Neural cell (in vitro differentiated cells): ENCODE results near the gene IKBKG. TPM values are rescaled to one million over a fixed set of nuclear protein-coding genes. Genes with fewer than 3 reads are reported as not detected.

Experiments used
- H2AFZ ChIP-seq: fragments of 200-600, 300-800 bp; sonication (generic), shearing (Covaris generic); 2 replicates; pipeline ENCODE4 v1.6.0; 2014; ENCODE audit warnings: low read depth, mild to moderate bottlenecking, antibody characterized with exemption, low read length, moderate library complexity
- H3F3A ChIP-seq: fragments of 200-600 bp; shearing (Covaris generic); 2 replicates; pipeline ENCODE4 v1.6.1; 2016; ENCODE audit warnings: mild to moderate bottlenecking, moderate library complexity, mixed read lengths, antibody characterized with exemption, low read length; ENCODE audit not compliant: insufficient read depth, poor library complexity, severe bottlenecking
- H3K27ac ChIP-seq: fragments of 200-600, 300-800 bp; sonication (generic), shearing (Covaris generic); 2 replicates; pipeline ENCODE4 v1.5.1; 2014; ENCODE audit warnings: mild to moderate bottlenecking, low read length, moderate library complexity
- H3K27me3 ChIP-seq: fragments of 300-800, 200-600 bp; sonication (generic), shearing (Covaris generic); 2 replicates; pipeline ENCODE4 v1.6.0; 2014; ENCODE audit warnings: mild to moderate bottlenecking, low read depth, low read length, moderate library complexity; ENCODE audit not compliant: insufficient read depth
- H3K36me3 ChIP-seq: fragments of 300-800, 200-600 bp; sonication (generic), shearing (Covaris generic); 2 replicates; pipeline ENCODE4 v1.5.1; 2014; ENCODE audit warnings: mild to moderate bottlenecking, antibody characterized with exemption, low read length, moderate library complexity; ENCODE audit not compliant: insufficient read depth
- H3K4me2 ChIP-seq: fragments of 300-800, 200-600 bp; sonication (generic), shearing (Covaris generic); 2 replicates; pipeline ENCODE4 v1.6.0; 2014; ENCODE audit warnings: mild to moderate bottlenecking, low read length
- H3K4me3 ChIP-seq: fragments of 300-800, 200-600 bp; sonication (generic), shearing (Covaris generic); 2 replicates; pipeline ENCODE4 v1.5.1; 2014; ENCODE audit warnings: mild to moderate bottlenecking, low read length, moderate library complexity
- H3K79me2 ChIP-seq: fragments of 200-600 bp; shearing (Covaris generic); replicated peaks from 2 replicates; pipeline ENCODE4 v1.6.0; 2014; ENCODE audit warnings: mild to moderate bottlenecking, low read length, moderate library complexity; ENCODE audit not compliant: insufficient read depth
- H3K9ac ChIP-seq: fragments of 300-800, 200-600 bp; sonication (generic), shearing (Covaris generic); 2 replicates; pipeline ENCODE4 v1.6.1; 2016; ENCODE audit warnings: mild to moderate bottlenecking, low read length, mixed read lengths
- H3K9me2 ChIP-seq: fragments of 200-600 bp; shearing (Covaris generic); 2 replicates; pipeline ENCODE4 v1.6.1; 2016; ENCODE audit warnings: mild to moderate bottlenecking, low read length, mixed read lengths; ENCODE audit not compliant: insufficient read depth
- H3K9me3 ChIP-seq: fragments of 200-600, 300-800 bp; sonication (generic), shearing (Covaris generic); 2 replicates; pipeline ENCODE4 v1.6.1; 2016; ENCODE audit warnings: mild to moderate bottlenecking, mixed run types, low read length, moderate library complexity, mixed read lengths
- H4K20me1 ChIP-seq: fragments of 200-600 bp; shearing (Covaris generic); 2 replicates; pipeline ENCODE4 v1.6.1; 2016; ENCODE audit warnings: mild to moderate bottlenecking, mixed run types; ENCODE audit not compliant: insufficient read depth
- EP300 ChIP-seq: fragments of 450-650 bp; conservative IDR thresholded peaks from 2 replicates; pipeline ENCODE4 v1.6.1; 2014; ENCODE audit warnings: antibody characterized with exemption, mild to moderate bottlenecking, moderate library complexity; ENCODE audit not compliant: poor library complexity, severe bottlenecking
- EZH2 ChIP-seq: fragments of 200-600, 300-800 bp; shearing (Covaris generic), sonication (generic); IDR thresholded peaks from 2 replicates; pipeline ENCODE4 v1.6.1; 2014; ENCODE audit warnings: antibody characterized with exemption, low read length, borderline replicate concordance, mild to moderate bottlenecking; ENCODE audit not compliant: insufficient read depth, poor library complexity, severe bottlenecking
- MXI1 ChIP-seq: fragments of 450-650 bp; conservative IDR thresholded peaks from 2 replicates; pipeline ENCODE4 v1.6.1; 2014; ENCODE audit warnings: antibody characterized with exemption, mild to moderate bottlenecking; ENCODE audit not compliant: poor library complexity, severe bottlenecking
- POLR2AphosphoS5 ChIP-seq: IDR thresholded peaks from 2 replicates; pipeline ENCODE4 v1.6.1; 2012
- RAD21 ChIP-seq: fragments of 450-650 bp; conservative IDR thresholded peaks from 2 replicates; pipeline ENCODE4 v1.6.1; 2014; ENCODE audit warnings: antibody characterized with exemption, mild to moderate bottlenecking, moderate library complexity
- SMC3 ChIP-seq: fragments of 450-650 bp; conservative IDR thresholded peaks from 2 replicates; pipeline ENCODE4 v1.6.1; 2014; ENCODE audit warnings: antibody characterized with exemption, mild to moderate bottlenecking, moderate library complexity; ENCODE audit not compliant: poor library complexity
- TAF1 ChIP-seq: IDR thresholded peaks from 2 replicates; pipeline ENCODE4 v1.6.1; 2012; ENCODE audit warnings: low read depth
- polyA plus RNA-seq: library from polyadenylated mRNA; depleted of rRNA; stranded (reverse); fragments of >200 nt; gene quantifications from 2 replicates; pipeline ENCODE4 v1.2.3, GENCODE V29; 2014
- TF ChIP-seq, protein P1 (sequence below): fragments of 450-650 bp; IDR thresholded peaks from 2 replicates; pipeline ENCODE4 v1.5.1; 2014; ENCODE audit warnings: antibody characterized with exemption, mild to moderate bottlenecking, moderate library complexity; ENCODE audit not compliant: poor library complexity, severe bottlenecking
- TF ChIP-seq, protein P2 (sequence below): IDR thresholded peaks from 2 replicates; pipeline ENCODE4 v1.6.1; 2012; ENCODE audit warnings: borderline replicate concordance

IKBKG gene
- polyA plus RNA-seq, 1 donor from 2014 or later: 37.7 TPM

DNA sequence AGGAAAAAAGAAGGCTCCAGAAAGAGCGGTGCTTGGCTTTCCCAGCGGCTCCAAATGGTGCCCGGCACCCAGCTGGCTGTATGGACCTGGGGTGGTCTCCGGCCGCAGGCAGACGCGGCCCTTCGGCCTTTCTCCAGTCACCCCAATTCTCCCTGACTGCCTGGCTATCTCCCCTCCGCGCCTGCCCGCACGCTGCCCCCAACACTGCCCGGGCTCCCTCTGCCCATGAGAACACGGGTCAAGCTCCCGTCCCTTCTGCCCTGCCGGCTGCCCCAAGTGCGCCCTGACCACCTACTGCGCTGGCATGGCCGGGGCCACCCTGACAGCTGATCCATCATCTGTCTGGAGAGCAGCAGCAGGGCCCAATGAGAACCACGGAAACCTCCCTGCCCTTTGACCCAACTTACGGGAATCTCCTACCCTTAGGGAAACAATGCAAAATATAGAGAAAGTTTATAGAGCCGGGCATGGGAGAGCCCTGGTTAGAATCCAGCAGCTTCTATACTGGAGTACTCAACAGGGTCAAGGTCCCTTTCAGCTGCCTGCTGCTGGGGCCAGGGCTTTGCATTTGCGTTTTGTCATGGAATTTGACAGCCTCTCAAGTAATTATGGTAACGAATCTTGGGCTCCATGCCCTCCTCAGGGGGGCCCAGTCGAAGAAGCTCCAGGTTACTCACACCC is 30.2 kb upstream of the IKBKG start:
- Histone ChIP-seq H3K36me3 (no peaks in the 10 kb centered on the region), H3K4me3 (no peak overlapping the region), H3K9me3 (no peaks in the 10 kb centered on the region), H3K79me2 (no peaks in the 10 kb centered on the region), H3F3A (no peaks in the 10 kb centered on the region), H3K9me2 (no peaks in the 10 kb centered on the region), H3K27ac (no peak overlapping the region), H3K27me3 (no peaks in the 10 kb centered on the region), H3K4me2 (no peak overlapping the region), H4K20me1 (no peaks in the 10 kb centered on the region), H3K9ac (no peak overlapping the region), H2AFZ (no peak overlapping the region)
- TF ChIP-seq MXI1 (no peak), TAF1 (no peak), POLR2AphosphoS5 (no peak), RAD21 (no peak), EP300 (no peak), SMC3 (no peak), EZH2 (no peak)
- TF ChIP-seq, protein P1, sequence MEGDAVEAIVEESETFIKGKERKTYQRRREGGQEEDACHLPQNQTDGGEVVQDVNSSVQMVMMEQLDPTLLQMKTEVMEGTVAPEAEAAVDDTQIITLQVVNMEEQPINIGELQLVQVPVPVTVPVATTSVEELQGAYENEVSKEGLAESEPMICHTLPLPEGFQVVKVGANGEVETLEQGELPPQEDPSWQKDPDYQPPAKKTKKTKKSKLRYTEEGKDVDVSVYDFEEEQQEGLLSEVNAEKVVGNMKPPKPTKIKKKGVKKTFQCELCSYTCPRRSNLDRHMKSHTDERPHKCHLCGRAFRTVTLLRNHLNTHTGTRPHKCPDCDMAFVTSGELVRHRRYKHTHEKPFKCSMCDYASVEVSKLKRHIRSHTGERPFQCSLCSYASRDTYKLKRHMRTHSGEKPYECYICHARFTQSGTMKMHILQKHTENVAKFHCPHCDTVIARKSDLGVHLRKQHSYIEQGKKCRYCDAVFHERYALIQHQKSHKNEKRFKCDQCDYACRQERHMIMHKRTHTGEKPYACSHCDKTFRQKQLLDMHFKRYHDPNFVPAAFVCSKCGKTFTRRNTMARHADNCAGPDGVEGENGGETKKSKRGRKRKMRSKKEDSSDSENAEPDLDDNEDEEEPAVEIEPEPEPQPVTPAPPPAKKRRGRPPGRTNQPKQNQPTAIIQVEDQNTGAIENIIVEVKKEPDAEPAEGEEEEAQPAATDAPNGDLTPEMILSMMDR: no peak
- TF ChIP-seq, protein P2, sequence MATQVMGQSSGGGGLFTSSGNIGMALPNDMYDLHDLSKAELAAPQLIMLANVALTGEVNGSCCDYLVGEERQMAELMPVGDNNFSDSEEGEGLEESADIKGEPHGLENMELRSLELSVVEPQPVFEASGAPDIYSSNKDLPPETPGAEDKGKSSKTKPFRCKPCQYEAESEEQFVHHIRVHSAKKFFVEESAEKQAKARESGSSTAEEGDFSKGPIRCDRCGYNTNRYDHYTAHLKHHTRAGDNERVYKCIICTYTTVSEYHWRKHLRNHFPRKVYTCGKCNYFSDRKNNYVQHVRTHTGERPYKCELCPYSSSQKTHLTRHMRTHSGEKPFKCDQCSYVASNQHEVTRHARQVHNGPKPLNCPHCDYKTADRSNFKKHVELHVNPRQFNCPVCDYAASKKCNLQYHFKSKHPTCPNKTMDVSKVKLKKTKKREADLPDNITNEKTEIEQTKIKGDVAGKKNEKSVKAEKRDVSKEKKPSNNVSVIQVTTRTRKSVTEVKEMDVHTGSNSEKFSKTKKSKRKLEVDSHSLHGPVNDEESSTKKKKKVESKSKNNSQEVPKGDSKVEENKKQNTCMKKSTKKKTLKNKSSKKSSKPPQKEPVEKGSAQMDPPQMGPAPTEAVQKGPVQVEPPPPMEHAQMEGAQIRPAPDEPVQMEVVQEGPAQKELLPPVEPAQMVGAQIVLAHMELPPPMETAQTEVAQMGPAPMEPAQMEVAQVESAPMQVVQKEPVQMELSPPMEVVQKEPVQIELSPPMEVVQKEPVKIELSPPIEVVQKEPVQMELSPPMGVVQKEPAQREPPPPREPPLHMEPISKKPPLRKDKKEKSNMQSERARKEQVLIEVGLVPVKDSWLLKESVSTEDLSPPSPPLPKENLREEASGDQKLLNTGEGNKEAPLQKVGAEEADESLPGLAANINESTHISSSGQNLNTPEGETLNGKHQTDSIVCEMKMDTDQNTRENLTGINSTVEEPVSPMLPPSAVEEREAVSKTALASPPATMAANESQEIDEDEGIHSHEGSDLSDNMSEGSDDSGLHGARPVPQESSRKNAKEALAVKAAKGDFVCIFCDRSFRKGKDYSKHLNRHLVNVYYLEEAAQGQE: no peak

DNA sequence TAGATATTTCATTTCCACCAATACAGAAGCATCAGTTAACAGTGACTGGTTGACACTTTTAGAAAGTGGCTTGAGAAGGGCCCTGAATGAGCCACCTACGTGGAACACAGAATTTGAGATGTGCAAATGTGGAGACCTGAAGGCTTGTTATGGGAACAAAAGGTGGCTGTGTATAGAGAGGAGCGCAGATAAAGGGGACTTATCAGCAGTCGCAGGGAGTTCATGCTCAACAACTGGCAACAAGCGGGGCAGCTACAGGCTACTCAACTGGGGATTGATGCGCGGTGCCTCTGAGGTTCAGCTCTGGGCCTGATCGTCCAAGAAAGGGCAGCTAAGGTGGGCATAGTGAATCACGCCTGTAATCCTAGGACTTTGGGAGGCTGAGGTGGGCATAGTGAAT is 28.0 kb upstream of the IKBKG start:
- no peaks in the 10 kb centered on the region for H3K9me2 ChIP-seq
- H3K4me2 ChIP-seq: no peak overlapping the region
- H3K27ac ChIP-seq: no peak overlapping the region
- H3F3A ChIP-seq: no peaks in the 10 kb centered on the region
- H4K20me1 ChIP-seq: no peaks in the 10 kb centered on the region
- H3K79me2 ChIP-seq: no peaks in the 10 kb centered on the region
- no peak for TF ChIP-seq TAF1
- TF ChIP-seq POLR2AphosphoS5: no peak
- no peak for TF ChIP-seq SMC3
- TF ChIP-seq, protein P2: no peak
- TF ChIP-seq, protein P1: no peak
- TF ChIP-seq EP300: no peak
- no peak overlapping the region for H2AFZ ChIP-seq
- H3K4me3 ChIP-seq: no peak overlapping the region
- no peaks in the 10 kb centered on the region for H3K36me3 ChIP-seq
- H3K9ac ChIP-seq: no peak overlapping the region
- H3K27me3 ChIP-seq: no peaks in the 10 kb centered on the region
- H3K9me3 ChIP-seq: no peaks in the 10 kb centered on the region
